C4-2B (cell line): Measurements from ENCODE around the gene DAZAP1.

Experiments
- H3K27ac ChIP-seq: fragments of 450-650 bp; 2 replicates; pipeline ENCODE4 v1.5.1; 2017
- CTCF ChIP-seq: fragments of 450-650 bp; conservative IDR thresholded peaks from 2 replicates; pipeline ENCODE4 v1.5.1; 2017; ENCODE audit warnings: mild to moderate bottlenecking
- ZFX ChIP-seq: fragments of 450-650 bp; IDR thresholded peaks from 2 replicates; pipeline ENCODE4 v1.6.1; 2017

Gene DAZAP1

GRCh38 chr19:1426736-1427135, 19.4 kb downstream of the DAZAP1 start:
- TF ChIP-seq ZFX (no peak), CTCF (no peak)
- no peak overlapping the region for H3K27ac ChIP-seq

- H3K27ac ChIP-seq = no peak overlapping the region
Observed at GRCh38 chr19:1427221-1427920, 20.0 kb downstream of the DAZAP1 start.

GRCh38 chr19:1428738-1429391, 21.5 kb downstream of the DAZAP1 start:
- no peak for TF ChIP-seq CTCF
- no peak for TF ChIP-seq ZFX
- H3K27ac ChIP-seq = no peak overlapping the region

More at GRCh38 chr19:1427221-1427920, 20.0 kb downstream of the DAZAP1 start:
- TF ChIP-seq CTCF (no peak), ZFX (no peak)

GRCh38 chr19:1429750-1430149, 22.4 kb downstream of the DAZAP1 start:
- no peak overlapping the region for H3K27ac ChIP-seq
- TF ChIP-seq CTCF (no peak), ZFX (no peak)

- no peak for TF ChIP-seq ZFX
- no peak for TF ChIP-seq CTCF
- no peak overlapping the region for H3K27ac ChIP-seq
Observed at GRCh38 chr19:1430246-1430645, 22.9 kb downstream of the DAZAP1 start.

- H3K27ac ChIP-seq = no peak overlapping the region
- no peak for TF ChIP-seq CTCF
- TF ChIP-seq ZFX = no peak
Observed at GRCh38 chr19:1431759-1432506, 24.5 kb downstream of the DAZAP1 start.

GRCh38 chr19:1432507-1432887, 25.1 kb downstream of the DAZAP1 start:
- no peak overlapping the region for H3K27ac ChIP-seq
- TF ChIP-seq CTCF (no peak), ZFX (no peak)
